Subcutaneous adipose tissue (tissue), 4 donors: ENCODE data around the gene PID1. TPM values are rescaled to one million over a fixed set of nuclear protein-coding genes. Genes with fewer than 3 reads are reported as not detected.

Source experiments
- total RNA-seq, 4 donors: library from RNA; depleted of rRNA; stranded (reverse); fragments of >200 nt; gene quantifications; one replicate each; pipeline ENCODE4 v1.1.0, GENCODE V29; 2016
- TF ChIP-seq, protein P1 (sequence below): fragments of 450-650 bp; IDR thresholded peaks from one replicate; pipeline ENCODE4 v1.5.1; 2016; ENCODE audit warnings: low read depth, mild to moderate bottlenecking, control low read depth, antibody characterized with exemption, moderate library complexity

PID1 gene
- total RNA-seq, 4 donors from 2014 or later = 25.8 to 59.9 (median 58.4) TPM

DNA sequence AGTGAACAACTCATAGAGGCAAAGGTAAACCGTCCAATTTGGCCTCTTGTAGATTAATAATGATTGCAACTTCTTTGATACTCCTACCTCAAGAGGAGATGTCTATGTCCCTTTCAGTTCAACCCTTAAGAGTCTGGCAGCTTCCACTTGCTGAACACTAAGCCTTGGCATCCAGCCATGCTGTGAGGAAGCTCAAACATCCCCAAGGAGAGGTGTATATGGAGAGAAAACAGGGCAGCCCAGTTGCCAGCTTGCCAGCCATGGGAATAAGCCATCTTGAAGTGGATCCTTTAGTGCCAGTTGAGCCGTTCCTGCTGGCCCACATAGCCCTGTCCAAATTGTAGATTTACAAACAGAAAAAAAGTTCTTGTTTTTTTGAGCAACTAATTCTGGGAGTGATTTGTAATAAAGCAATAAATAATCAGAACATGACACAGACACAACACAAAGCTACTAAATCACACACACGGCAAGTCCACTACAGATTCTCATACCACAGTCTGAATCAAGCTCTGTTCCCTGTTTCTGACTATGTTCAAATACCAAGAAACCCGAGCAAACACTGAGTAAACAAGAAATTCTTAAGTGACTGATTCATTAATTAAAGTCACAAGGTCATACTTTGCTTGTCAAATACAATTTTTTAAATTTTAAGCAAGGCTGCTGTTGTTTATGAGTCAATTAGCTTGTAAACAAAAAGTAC lies 96.1 kb downstream of the PID1 start:
- TF ChIP-seq, protein P1, sequence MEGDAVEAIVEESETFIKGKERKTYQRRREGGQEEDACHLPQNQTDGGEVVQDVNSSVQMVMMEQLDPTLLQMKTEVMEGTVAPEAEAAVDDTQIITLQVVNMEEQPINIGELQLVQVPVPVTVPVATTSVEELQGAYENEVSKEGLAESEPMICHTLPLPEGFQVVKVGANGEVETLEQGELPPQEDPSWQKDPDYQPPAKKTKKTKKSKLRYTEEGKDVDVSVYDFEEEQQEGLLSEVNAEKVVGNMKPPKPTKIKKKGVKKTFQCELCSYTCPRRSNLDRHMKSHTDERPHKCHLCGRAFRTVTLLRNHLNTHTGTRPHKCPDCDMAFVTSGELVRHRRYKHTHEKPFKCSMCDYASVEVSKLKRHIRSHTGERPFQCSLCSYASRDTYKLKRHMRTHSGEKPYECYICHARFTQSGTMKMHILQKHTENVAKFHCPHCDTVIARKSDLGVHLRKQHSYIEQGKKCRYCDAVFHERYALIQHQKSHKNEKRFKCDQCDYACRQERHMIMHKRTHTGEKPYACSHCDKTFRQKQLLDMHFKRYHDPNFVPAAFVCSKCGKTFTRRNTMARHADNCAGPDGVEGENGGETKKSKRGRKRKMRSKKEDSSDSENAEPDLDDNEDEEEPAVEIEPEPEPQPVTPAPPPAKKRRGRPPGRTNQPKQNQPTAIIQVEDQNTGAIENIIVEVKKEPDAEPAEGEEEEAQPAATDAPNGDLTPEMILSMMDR = no peak

- TF ChIP-seq, protein P1 = no peak
Measured at GRCh38 chr2:229173825-229174359, 97.2 kb downstream of the PID1 start.

GRCh38 chr2:229170916-229171315 lies 100.2 kb downstream of the PID1 start:
- TF ChIP-seq, protein P1 = no peak

- TF ChIP-seq, protein P1 = no peak
Measured at GRCh38 chr2:229170171-229170570, 100.9 kb downstream of the PID1 start.

- TF ChIP-seq, protein P1 = no peak
Measured at GRCh38 chr2:229169751-229170150, 101.3 kb downstream of the PID1 start.

DNA sequence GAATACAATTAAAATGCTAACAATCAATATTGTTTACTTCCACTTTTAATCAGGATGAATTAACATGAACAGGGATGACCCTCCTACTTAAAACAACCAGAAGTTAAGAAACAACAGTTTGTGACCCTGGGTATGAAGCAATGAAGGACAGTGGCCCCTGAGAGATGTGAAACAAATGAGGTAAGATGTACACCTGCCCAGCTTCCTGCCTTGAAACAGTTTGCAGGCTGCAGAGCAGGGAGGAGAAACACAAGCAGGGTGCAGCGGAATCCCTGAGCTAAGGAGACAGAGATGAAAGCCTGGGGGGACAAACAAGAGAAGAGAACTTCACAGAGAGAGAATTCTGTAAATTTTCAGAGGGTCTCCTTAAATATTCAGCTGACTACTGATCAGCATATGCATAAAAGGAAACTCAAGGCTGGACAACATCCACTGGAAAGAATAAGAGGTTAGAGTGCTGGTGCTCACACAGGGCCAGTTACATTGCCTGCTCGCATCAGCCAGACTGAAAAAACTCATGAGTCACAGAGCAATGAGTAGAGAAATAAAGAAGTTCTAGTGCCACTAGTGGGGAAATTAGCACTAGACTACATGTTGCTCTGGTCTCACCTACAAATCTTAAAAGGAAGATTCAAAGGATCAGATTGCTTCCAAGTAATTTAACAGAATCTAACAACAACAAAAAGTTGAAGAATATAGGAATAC lies 106.4 kb downstream of the PID1 start:
- TF ChIP-seq, protein P1 = no peak

GRCh38 chr2:229163893-229164292 lies 107.2 kb downstream of the PID1 start:
- TF ChIP-seq, protein P1 = no peak
